T-helper 9 cell (primary cell): Measurements from ENCODE around the gene SNAP47.
A peak's percentile ranks its signal among the peaks of the same experiment; 100 is the strongest.

Experiments used
- DNase-seq: peaks from one replicate; pipeline ENCODE4 v3.0.0-alpha.2; 2020

SNAP47 gene

GRCh38 chr1:227749916-227750710, 14.9 kb downstream of the SNAP47 start:
- no peak for DNase-seq

DNA sequence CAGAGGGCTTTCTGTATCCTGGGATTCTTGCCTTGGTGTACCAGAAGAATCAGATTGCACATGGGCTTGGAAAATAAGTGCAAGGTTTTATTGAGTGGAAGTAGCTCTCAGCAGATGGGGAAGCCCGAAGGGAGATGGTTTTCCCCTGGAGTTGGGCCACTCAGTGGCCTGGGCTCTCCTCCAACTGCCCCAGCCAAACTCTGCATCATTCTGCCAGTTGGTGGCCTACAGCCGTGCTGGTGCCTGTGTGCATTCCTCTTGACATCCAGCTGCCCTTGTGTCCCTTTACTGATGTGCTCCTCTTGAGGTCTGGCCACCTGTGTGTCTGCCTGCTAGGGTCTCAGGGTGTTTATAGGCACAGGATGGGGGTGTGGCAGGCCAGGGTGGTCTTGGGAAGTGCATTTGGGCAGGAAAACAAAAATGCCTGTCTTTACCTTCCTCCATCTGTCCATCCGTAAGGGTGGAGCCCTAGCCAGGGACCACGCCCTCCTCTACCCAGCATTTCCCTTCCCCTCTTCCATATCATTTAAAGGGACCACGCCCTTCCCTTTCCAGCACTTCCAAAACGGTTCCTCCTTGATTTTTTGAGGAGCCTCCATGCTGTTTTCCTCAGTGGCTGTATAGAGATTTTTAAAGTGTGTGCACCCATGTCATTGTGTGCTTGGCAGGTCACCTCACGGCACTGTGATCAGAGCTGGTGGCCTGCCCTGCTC, 18.9 kb downstream of the SNAP47 start:
- no peak for DNase-seq

DNA sequence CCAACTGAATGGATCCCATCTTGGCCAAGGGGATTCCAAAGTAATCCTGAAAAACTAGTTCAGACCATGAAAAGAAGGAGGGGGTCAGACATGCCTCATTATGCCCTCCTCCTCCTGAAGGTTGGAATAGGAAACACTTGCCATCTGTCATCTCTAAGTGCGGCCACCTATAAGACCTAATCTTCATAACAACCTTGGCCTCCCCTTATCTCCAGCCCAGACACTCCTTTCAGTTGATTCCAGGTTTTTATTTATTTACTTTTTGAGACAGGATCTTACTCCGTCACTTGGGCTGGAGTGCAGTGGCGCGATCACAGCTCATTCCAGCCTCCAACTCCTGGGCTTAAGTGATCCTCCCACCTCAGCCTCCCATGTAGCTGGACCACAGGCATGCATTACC, 19.7 kb downstream of the SNAP47 start:
- DNase-seq, result no peak

GRCh38 chr1:227756172-227756959, 21.1 kb downstream of the SNAP47 start:
- no peak for DNase-seq

GRCh38 chr1:227757781-227758180, 22.5 kb downstream of the SNAP47 start:
- DNase-seq, result no peak

GRCh38 chr1:227758366-227758765, 23.1 kb downstream of the SNAP47 start:
- no peak for DNase-seq

GRCh38 chr1:227759341-227760300, 24.4 kb downstream of the SNAP47 start:
- no peak for DNase-seq

DNA sequence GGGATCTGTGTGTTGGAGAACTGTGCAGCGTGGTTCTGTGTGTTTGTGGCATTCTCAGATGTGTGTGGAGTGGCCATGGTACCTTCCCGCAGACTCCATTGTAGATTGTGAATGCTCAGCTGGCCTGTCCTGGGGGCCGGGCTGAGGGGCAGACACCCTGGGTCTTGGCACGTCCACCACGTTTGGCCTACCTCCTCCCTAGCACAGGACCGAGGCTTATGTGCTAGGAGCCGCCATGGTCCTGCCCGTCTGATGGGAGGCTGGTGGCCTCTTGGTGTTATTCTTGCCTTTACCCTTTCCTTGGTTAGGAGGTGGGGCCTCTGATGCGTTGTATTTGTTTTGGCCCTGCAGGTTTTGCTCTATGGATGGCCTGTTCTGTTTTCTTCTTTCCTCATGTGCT, 25.1 kb downstream of the SNAP47 start:
- DNase-seq, result no peak

GRCh38 chr1:227761621-227762230, 26.5 kb downstream of the SNAP47 start:
- no peak for DNase-seq

DNA sequence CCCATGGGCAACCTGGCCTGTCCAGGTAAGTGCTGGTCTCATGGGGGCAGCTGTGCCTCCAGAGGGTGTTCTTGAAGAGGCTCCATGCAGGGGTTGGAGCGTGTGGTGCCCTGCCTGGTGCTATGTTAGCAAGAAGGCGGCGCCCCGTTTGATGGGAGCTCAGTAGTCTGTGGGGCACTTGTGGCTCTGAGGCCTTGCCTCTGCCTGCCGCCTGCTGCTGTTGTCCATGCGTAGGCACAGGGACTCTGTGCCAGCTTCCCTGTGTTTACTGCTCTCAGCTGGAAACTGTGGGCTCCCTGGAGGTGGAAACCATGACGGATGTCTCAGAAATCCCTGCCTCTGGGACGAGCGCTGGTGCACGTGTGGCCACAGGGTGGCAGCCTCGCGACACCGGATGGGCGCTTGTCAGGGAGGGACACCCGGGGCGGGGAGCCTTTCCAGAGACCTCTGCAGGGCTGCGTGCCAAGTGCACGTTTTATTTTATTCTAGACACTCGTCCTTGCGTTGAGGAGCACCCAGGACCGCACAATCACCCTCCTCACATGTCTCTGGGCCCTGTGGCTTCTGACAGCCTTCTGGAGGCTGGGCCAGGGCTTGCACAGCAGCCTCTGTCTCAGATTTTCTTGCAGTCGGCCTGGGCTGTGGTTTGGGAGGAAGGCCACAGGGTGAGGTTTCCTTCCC, 27.1 kb downstream of the SNAP47 start:
- DNase-seq, result peak; percentile 80

DNA sequence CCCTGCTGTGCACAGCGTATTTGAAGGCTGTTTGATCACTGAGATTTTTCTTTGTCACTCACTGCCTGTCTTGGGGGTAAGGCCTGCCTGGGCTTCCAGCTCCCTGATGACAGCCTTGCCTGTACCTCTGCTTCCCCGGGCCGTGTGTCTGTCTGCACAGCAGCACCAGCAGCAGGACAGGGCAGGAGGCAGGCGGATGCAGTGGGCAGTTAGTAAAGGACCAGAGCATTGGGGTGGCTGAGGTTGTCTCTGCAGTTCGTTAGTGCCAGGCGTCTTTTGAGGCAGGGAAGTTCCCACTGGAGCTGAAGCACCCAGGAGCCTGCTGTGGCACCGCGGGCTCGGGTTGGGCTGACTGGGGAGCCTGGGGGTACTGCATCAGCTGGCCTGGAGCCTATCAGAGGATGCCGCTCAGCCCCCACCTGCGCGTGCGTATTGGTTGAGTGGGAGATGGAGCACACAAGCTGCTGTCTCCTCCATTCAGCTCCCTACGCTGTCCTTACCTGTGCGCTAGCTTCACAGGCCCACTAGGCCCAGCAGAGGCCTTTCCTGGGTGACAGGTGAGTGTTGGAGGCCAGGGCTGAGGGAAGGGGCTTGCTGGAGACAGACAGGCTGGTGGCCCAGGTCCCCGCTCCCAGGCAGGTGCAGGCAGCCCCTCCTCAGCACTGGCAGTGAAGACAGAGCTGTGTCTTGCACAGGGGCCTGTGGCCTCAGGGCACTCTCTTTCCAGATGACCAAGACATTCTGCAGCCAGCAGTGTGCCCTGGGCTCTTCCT, 28.2 kb downstream of the SNAP47 start:
- DNase-seq, result no peak

DNA sequence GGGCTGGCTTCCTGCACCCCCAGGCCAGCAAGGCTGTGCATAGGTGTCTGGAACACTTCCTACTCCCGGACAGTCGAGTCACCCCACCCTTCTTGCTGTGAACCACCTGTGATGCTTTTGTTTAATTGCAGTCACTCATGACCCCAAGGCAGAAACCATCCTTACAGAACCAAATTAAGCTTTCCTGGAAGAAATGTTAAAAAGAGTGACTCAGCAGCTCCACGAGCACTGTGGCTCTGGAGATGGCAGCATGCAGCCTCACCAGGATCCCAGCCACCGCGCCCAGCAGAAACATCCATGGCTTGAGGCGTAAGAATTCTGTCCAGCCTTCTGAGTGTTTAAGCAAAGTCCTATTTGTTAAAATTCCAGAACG, 28.8 kb downstream of the SNAP47 start:
- no peak for DNase-seq

DNA sequence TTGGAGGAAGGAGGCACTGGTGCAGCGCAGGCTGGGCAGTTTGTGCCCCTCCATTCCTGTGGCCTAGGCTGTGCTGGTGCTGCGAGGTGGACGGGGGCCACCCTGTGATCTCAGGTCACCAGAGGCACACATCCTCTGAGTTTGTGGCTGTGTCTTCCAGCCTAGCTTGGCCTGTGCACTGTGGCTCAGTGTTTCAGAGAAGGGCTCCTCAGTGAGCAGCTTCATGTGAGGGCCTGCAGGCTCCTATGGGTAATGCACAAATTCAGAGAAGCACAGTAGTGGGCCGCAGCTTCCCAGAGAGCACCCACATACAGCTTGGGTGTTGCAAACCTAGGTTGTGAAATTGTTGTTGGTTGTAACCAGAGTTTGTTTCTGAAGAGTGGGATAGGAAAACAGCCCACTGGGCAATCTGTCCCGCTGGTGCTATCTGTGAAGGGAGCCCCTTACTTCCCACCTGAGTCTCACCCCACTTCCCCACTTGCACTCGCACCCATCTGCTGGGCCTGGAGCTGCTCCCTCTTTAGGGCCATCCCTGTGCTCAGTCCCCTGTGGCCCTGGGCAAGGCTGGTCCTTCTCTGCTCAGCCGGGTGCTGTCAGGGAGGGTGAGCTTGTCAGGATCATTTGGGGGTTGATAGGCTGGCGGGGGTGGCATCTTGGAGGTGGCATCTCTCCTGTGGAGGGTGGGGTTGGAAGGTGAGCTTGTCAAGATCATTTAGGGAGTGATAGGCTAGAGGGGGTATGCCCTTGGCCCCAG, 30.2 kb downstream of the SNAP47 start:
- no peak for DNase-seq

DNA sequence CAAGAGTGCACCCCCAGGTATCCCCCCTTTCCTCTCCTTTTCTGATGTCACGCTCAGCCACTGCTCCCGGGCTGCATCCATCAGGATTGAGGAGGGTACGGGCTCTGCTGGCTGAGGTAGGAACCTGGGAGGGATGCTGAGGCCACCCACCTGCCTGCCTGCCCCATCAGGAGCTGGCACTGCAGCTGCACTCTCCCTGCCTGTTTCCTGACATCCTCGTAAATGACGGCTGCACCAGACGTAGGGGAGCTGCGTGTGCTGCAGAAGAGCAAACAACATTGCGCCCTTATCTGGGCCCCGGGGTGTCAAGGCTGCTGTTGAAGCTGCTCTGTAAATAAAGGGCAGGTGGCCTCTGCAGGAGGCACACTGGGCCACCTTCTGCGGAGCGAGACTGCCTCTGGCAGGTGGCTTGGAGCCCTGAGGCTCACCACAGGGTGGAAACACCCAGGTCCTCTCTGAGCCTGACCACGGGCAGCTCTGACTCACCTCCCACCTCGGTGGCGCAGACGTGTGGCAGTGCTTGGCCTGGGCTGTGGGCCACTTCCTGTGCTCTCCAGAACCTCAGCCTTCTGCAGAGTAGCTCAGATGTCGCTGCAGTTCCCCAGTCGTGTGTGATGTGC, 30.9 kb downstream of the SNAP47 start:
- DNase-seq, result peak; percentile 61

DNA sequence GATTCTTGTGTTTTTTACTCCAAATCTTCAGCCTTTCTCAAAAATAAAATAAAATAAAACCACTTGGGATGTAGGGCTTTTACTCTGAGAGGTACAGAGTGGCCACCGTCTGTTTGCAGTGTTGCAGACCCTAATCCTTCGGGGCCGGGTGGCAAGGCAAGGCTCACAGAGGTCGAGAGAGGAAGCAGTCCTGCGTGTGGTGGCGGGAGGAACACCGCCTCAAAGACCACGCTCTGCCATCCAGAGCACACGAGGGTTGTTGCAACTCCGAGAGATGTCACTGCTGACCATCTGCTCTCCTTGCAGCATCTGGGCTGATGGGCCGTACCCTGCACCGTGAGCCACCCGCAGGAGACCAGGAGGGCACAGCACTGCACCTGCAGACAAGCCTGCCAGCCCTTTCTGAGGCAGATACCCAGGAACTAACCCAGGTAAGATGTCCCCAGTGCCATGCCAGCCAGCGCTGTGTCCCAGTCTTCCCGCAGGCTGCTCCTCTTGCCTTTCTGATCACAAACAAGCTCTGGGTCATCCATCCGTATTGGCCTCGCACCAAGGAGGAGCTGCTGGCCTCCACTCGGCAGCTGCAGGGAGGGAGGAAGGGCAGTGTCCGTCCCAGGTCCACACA, 31.5 kb downstream of the SNAP47 start:
- no peak for DNase-seq

GRCh38 chr1:227767401-227768124, 32.3 kb downstream of the SNAP47 start:
- no peak for DNase-seq

DNA sequence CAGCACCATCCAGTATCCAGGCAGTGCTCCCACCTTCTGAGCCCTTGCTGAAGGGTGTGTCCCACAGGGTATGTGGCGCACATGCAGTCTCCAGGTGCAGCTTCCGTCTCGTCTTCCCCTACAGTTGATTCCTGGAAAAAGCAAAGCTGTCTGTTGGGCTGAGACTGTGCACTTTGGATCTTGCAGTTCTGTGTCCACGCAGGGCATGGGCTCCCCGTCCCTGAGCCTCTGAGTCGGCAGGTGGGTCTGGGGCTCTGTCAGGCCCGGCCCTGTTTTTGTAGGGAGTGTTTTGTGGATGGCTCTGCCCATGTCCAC, 32.8 kb downstream of the SNAP47 start:
- no peak for DNase-seq

DNA sequence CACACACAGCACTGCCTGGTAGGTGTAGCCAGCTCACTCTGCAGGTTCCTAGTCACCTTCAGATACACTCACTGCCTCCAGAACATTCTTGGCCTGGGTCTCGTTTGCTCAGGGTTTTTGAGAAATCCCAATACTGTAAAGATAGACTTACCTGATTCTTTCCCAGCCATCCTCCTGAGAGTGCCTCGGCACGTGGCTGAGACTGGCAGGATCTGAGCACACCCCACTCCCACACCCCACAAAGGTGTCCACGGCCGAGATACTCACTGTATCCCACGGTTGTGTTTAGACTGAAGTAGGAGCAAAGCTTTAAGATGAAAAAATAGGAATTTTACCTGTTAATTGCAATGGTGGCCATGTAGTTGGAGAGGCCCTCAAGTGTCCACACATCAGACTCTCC, 33.4 kb downstream of the SNAP47 start:
- no peak for DNase-seq
